ENCODE measurements around the gene MFGE8.

The MFGE8 gene

DNA sequence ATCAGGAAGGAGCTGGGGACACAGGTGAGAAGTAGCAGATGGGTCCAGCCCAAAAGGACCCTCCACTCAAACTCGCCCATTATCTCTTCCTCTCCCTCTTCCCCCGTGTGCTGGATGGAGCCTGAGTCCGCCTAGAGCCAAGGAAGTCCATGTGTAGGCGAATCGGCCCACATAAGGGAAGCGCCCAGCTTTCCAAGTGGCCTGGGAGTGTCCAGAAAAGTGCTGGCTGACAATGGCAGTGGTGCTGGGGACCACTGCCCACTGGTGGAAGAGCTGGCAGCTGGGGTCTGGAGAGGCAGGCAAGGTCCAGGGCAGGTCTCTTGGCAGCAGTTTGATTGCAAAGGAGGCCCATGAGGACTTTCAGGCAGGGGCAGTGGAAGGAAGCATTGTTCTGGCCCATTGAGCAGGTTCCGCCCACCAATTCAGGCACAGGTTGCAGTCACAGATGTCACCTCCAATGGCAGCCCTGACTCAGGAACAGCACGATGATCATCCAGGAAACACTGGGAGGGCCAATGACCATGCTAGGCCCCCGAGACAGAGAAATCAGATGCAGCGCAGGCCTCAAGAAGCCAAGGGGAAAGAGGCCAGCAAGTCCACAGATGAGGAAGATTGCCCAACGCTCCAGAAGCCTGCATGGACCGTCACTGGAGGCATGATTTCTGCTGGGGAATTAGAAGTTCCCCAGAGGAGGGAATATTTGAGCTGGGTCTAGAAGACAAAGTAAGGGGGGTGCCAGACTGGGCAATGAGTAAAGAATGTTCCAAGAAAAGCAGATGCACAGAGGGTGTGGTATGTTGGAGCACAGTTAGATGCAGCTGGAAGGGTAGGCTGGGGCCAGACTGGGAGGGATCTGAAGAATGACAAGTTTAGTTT lies 3.0 kb downstream of the MFGE8 start:
- TF ChIP-seq, protein P1, sequence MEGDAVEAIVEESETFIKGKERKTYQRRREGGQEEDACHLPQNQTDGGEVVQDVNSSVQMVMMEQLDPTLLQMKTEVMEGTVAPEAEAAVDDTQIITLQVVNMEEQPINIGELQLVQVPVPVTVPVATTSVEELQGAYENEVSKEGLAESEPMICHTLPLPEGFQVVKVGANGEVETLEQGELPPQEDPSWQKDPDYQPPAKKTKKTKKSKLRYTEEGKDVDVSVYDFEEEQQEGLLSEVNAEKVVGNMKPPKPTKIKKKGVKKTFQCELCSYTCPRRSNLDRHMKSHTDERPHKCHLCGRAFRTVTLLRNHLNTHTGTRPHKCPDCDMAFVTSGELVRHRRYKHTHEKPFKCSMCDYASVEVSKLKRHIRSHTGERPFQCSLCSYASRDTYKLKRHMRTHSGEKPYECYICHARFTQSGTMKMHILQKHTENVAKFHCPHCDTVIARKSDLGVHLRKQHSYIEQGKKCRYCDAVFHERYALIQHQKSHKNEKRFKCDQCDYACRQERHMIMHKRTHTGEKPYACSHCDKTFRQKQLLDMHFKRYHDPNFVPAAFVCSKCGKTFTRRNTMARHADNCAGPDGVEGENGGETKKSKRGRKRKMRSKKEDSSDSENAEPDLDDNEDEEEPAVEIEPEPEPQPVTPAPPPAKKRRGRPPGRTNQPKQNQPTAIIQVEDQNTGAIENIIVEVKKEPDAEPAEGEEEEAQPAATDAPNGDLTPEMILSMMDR (IDR thresholded peaks at IDR 0.05), result no peak

DNA sequence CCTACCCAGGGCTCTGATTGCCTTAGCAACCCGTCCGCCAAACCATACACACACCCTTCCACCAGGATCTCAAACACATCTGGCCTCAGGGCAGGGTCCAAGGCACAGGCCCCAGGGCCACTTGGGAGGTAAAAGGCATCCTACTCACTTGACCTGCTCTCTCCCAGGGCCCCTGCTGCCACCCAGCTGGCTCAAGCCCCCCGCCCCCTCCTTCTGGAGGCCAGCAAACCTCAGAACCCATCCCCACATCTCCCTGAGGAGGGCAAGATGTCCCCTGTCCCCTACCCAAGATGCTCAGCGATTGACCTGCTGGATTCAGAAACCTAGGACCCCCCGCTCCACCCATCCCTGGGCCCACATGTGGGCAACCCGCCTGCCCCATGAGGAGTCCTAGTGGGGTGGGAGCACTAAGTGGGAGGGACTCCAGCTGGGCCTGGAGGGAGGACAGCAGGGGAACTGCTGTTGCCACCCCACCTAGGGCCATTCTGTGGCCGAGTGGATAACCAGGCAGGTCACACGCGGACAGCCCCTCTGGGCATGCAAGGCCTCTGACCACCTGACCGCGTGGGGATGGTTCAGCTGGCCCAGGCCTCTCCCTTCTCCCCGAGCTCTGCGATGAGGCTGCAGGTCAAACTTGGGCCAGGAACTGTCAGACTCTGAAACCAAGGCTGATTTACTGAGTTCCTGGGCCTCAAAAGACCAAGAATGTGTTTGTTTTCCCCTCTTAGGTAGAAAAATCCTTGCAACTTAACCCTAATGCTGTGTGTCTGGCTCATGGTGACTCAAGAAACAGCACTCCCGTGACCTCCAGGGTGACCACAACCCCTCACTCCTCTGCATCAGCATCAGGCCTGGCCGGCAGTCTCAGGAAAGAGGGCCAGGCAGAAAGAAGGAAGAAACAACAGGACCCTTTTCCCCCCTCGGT lies 4.2 kb downstream of the MFGE8 start:
- TF ChIP-seq, protein P1 (IDR thresholded peaks at IDR 0.05), result no peak

DNA sequence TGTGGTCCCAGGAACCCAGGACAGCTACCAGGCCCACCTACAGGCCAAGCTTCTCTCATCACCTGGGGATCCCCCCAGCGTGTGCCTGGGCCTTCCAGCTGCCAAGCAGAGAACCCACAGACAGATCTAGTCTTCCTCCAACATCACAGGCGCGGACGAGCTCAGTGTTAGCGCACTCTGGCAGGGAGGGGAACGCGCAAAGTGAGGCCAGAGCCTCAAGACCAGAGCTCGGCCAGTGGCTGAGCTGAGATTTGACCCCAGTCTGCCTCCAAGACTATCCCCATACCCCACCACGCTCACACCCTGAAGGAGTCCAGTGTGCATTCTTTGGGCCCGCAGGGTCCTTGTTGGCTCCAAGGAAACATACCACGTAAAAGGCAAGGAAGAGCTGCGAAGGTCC lies 5.1 kb downstream of the MFGE8 start:
- TF ChIP-seq, protein P1 (IDR thresholded peaks at IDR 0.05), result no peak

DNA sequence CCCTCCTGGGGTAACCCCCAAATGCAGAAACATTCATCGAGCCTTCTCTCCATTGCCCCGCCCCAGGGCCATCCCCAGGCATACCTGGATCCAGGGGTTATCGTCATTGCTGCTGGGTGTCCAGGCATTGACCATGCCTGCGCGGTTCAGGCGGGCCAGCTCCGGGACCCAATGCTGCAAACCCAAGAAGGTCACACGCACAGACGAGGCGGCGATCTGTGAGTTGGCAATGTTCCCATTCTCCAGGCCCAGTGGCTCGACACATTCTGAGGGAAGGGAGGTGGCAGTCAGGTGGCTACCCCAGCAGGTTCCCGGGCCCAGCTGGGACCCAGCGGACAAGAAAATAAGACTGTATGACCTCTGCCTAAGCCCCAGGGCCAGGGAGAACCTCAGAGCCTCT lies 6.1 kb downstream of the MFGE8 start:
- TF ChIP-seq, protein P1 (IDR thresholded peaks at IDR 0.05), result no peak

DNA sequence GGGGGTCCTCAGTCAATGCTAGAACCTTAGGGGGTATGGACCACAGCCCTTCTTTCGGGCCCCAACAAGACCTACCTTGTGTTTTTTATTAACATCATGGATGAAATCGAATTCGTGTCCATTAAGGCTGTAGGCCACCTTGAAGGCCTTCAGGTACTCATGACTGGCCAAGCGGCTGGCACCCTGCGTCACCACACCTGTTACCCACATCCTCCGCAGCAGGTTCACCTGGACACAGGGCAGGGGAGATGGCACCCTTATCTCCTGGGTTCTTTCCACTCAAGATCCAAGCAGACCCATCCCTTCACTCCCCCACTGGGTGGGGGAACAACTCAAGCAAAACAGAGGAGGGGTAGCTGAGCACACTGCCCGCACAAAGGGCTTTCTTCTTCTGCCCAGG lies 6.6 kb downstream of the MFGE8 start:
- TF ChIP-seq, protein P1 (IDR thresholded peaks at IDR 0.05), result no peak

DNA sequence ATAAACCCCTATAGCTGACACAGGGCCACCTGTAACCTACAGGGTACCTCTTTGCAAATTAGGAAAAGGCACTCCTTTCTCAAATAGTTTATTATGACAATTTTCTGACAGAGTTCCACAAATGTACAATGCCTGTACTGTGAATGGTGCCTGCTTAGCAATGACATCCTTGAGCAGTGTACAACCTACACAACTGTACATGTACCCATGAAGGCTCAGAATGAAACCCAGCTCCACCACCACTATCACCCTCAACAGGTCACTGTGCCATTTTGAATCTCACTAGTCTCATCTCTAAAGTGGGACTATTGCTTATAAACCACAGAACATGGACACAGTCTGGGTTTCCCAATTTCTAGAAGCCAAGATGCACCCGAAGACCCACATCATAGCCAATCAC lies 7.0 kb downstream of the MFGE8 start:
- TF ChIP-seq, protein P1 (IDR thresholded peaks at IDR 0.05), result no peak

DNA sequence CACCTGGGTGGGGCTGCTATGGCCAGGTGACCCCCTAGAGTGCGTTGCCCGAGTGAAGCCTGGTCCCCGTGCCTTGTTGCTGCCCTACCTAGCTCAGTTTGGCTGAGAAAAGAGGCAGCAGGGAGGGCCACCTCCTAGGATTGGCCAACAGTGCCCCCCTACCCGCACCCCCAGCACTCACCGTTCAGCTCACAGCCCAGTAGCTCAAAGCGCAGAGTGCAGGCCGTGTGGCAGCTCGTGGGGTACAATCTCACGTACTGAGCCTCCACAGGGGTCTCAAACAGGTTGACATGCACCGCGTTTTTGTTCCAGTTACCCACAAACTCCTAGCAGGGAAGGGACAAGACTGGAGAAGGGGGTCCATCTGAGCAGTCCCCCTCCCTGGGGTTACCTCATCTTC lies 7.6 kb downstream of the MFGE8 start:
- TF ChIP-seq, protein P1 (IDR thresholded peaks at IDR 0.05), result no peak

Measured in LNCAP (cell line).